Stimulated activated naive CD8-positive, alpha-beta T cell treated with anti-CD3 and anti-CD28 coated beads, Interleukin-15, Interleukin-2, amounts not matched to agents 100 U/mL and 50 U/mL, for 24 hours (primary cell): Measurements from ENCODE around the gene TTC34.

Source experiments
- ATAC-seq: fragments of 150-1000 bp; cut with Tn5 transposase; one replicate; pipeline ENCODE4 v1.10.0; 2021
- DNase-seq: peaks from one replicate; pipeline ENCODE4 v3.0.0; 2021

Gene TTC34

GRCh38 chr1:2590233-2591141 lies 211.0 kb downstream of the TTC34 start:
- DNase-seq (no peak), ATAC-seq (no peak)

DNA sequence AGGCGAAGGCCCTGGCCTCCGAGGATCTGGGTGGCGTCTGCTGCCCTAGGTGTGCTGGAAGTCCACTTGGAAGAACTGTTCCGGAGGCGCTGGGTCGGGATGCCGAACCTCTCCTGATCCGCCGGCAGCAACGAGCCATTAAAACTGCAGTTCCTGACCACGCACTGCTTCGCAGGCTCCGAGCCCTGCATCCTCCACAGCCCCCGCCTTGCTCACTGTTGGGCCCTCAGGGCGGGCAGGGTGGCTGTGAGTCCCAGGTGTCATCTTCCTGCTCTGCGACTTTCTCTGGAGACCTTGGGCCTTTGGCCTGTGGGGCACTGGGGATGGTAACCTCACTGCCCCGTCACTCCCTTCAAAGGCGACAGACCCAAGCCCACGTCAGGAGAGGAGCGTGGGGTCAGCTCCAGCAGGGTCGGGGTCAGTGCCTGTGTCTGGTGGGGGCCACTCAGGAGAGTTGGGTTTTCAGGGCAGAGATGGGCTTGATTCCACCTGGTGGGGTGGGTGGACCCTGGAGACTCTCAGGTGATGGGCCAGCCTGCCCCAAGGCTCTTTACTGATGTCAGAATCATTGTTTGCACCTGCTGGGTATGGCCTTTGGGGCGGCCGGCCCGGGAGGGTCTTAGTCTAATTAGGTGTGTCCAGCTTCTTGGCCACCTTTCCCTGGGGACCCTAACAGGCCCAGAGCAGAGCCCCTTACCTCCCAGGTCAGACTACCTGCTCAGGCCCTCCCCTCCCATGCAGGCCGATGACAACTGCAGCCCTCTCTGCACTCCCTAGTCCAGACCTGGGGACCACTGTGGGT lies 211.9 kb downstream of the TTC34 start:
- ATAC-seq (no peak), DNase-seq (no peak)

- no peak for DNase-seq
- ATAC-seq, result no peak
These were observed 212.6 kb downstream of the TTC34 start for GRCh38 chr1:2588661-2589430.

GRCh38 chr1:2587860-2588571 lies 213.5 kb downstream of the TTC34 start:
- DNase-seq, result no peak
- ATAC-seq, result no peak

GRCh38 chr1:2587071-2587859 lies 214.2 kb downstream of the TTC34 start:
- no peak for ATAC-seq
- DNase-seq, result no peak

DNA sequence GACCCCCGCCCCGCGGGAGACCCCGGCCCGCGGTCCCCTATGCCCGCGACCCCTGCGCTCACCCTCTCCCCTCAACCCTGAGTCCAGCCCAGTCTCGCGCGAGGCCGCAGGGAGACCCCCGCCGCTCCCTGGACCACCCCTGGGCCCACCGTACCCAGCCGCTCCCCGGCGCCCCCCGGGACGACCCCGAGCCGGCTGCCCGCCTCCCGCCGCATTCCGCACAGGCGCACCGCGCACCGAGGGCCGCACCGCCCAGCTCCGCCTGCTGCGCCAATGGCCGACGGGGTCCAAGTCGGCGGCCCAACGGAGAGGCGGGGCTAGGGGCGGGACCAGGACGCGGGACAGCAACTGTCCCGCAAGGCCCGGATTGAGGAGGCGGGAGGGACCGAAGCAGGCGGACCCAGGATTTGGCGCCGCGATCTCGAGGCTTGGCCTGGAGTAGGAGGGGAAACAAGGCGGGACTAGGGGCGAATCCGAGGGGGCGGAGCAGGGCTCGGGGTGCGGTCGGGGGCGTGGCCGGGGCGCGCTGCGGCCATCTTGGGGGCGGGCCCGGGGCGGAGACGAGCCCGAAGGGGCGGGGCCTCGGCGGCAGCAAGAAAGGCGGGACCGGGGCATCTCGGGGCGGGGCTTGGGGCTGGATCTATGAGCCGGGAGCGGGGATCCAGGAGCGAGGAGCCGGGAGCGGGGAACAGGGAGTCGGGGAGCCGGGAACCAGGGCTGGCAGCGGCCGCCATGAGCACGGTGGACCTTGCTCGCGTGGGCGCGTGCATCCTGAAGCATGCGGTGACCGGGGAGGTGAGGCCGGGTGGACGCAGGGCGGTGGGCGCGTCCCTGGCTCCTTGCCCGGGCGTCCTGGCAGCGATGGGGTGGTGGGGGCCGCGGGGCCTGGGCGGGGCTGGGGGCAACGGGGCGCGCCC lies 215.1 kb downstream of the TTC34 start, which contains the start of gene PRXL2B:
PRXL2B (plus strand) TSS at position 624 of the 917 bp plus-strand sequence; CDS start at position 733, 109 bp downstream.
- ATAC-seq, result peak; percentile 78
- peak; percentile 99 for DNase-seq
